GM06990 (cell line): ENCODE measurements around the gene PDE11A.
A peak's percentile ranks its signal among the peaks of the same experiment; 100 is the strongest.

ENCODE experiments used
- DNase-seq: peaks from one replicate; pipeline ENCODE4 v3.0.0-alpha.2; 2011; ENCODE audit not compliant: insufficient read length; ENCODE audit errors: extremely low read depth
- H3K27me3 ChIP-seq: replicated peaks from 2 replicates; pipeline ENCODE4 v1.6.0; 2011; ENCODE audit warnings: low read length; ENCODE audit not compliant: control insufficient read depth, insufficient read depth
- H3K36me3 ChIP-seq: 2 replicates; pipeline ENCODE4 v1.5.1; 2011; ENCODE audit warnings: low read length; ENCODE audit not compliant: control insufficient read depth, insufficient read depth
- H3K4me3 ChIP-seq: replicated peaks from 2 replicates; pipeline ENCODE4 v1.5.1; 2011; ENCODE audit warnings: low read depth, mild to moderate bottlenecking, control low read depth, low read length
- CTCF ChIP-seq: IDR thresholded peaks from 2 replicates; pipeline ENCODE4 v1.5.1; 2011; ENCODE audit warnings: low read length, control low read depth, mild to moderate bottlenecking, inconsistent platforms; ENCODE audit not compliant: insufficient read depth, poor library complexity, severe bottlenecking

PDE11A gene

GRCh38 chr2:177728399-177728765, 344.2 kb downstream of the PDE11A start:
- Histone ChIP-seq H3K4me3 (no peak overlapping the region), H3K27me3 (no peaks in the 10 kb centered on the region; the same call in none of the 2 replicates), H3K36me3 (no peaks in the 10 kb centered on the region)
- TF ChIP-seq CTCF: no peak
- no peak for DNase-seq

GRCh38 chr2:177727577-177728398, 344.8 kb downstream of the PDE11A start:
- TF ChIP-seq CTCF: no peak
- Histone ChIP-seq H3K27me3 (no peaks in the 10 kb centered on the region; the same call in none of the 2 replicates), H3K36me3 (no peaks in the 10 kb centered on the region), H3K4me3 (no peak overlapping the region)
- no peak for DNase-seq

GRCh38 chr2:177726931-177727348, 345.6 kb downstream of the PDE11A start:
- Histone ChIP-seq H3K27me3 (no peaks in the 10 kb centered on the region; the same call in 1 of the 2 replicates), H3K36me3 (no peaks in the 10 kb centered on the region), H3K4me3 (no peak overlapping the region)
- TF ChIP-seq CTCF: no peak
- no peak for DNase-seq

- H3K4me3 ChIP-seq: no peak overlapping the region
- H3K27me3 ChIP-seq: no peaks in the 10 kb centered on the region; the same call in 1 of the 2 replicates
- DNase-seq: peak; percentile 1
- H3K36me3 ChIP-seq: no peaks in the 10 kb centered on the region
- peak; percentile 94 for TF ChIP-seq CTCF
Measured at GRCh38 chr2:177724398-177725287, 347.9 kb downstream of the PDE11A start.

DNA sequence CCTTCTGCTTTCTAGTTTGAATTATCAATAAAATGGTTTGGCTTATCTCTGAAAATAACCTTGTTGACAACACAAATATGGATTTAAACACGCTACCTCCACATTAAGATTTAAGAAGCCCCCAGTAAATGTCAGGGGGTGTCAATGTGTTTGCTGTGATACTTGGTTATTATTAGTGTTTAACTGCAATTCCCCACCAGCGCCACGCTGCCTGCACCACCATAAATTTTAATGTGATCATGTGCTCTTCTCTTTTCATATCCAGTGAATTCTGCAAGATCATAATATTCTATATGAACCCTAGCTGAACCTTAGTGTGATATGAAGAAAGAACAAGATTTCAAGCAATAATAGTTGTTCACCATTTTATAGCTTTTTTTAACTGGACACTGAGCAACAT, 349.3 kb downstream of the PDE11A start:
- no peak overlapping the region for H3K4me3 ChIP-seq
- no peaks in the 10 kb centered on the region for H3K36me3 ChIP-seq
- DNase-seq: no peak
- H3K27me3 ChIP-seq: no peaks in the 10 kb centered on the region; the same call in 1 of the 2 replicates
- TF ChIP-seq CTCF: no peak
